ENCODE results near the gene KLHL7.

DNA sequence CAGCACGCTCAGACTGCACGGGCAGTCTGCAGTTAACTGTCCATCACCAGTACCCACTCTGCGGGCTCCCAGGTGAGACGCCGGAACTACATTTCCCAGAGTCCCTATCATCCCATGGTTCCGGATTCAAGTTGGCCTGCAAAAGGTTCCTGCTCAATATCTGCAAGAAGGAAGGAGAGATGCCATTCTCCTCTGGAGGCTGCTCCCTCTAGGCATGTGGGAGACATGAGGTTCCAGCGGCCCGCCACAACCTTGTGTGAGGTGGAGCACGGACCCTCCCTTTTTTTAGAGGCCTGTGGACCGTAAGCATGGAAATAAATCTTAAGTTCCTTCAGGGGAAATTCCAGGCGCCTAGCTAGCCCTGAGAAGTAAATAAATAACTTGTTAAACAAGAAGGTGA lies 106.0 kb downstream of the KLHL7 start:
- TF ChIP-seq, protein P1, sequence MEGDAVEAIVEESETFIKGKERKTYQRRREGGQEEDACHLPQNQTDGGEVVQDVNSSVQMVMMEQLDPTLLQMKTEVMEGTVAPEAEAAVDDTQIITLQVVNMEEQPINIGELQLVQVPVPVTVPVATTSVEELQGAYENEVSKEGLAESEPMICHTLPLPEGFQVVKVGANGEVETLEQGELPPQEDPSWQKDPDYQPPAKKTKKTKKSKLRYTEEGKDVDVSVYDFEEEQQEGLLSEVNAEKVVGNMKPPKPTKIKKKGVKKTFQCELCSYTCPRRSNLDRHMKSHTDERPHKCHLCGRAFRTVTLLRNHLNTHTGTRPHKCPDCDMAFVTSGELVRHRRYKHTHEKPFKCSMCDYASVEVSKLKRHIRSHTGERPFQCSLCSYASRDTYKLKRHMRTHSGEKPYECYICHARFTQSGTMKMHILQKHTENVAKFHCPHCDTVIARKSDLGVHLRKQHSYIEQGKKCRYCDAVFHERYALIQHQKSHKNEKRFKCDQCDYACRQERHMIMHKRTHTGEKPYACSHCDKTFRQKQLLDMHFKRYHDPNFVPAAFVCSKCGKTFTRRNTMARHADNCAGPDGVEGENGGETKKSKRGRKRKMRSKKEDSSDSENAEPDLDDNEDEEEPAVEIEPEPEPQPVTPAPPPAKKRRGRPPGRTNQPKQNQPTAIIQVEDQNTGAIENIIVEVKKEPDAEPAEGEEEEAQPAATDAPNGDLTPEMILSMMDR (IDR thresholded peaks at IDR 0.05; ENCODE audit: insufficient read depth, low read depth, low read length), result no peak
- no peak for TF ChIP-seq EZH2 (IDR thresholded peaks at IDR 0.05; ENCODE audit: insufficient read depth, low read length)

Measured in astrocyte (in vitro differentiated cells and primary cell).